HK-2 (cell line): Measurements from ENCODE around the gene HLF.

ENCODE experiments used
- DNase-seq: peaks from one replicate; pipeline ENCODE4 v3.0.0-alpha.2; 2018; ENCODE audit not compliant: unreplicated experiment

HLF gene

GRCh38 chr17:55258578-55259135 is 6.1 kb upstream of the HLF start:
- no peak for DNase-seq

- no peak for DNase-seq
Measured at GRCh38 chr17:55259684-55260111, 5.1 kb upstream of the HLF start.

- DNase-seq = no peak
Measured at GRCh38 chr17:55261311-55261710, 3.4 kb upstream of the HLF start.

- no peak for DNase-seq
Measured at GRCh38 chr17:55263569-55264277, 1.0 kb upstream of the HLF start.

- DNase-seq = no peak
Measured at GRCh38 chr17:55264278-55264644, 499 bp upstream of the HLF start.

- DNase-seq = peak; percentile 12
Measured at GRCh38 chr17:55265311-55266021, 706 bp downstream of the HLF start.

GRCh38 chr17:55266051-55266957 is 1.5 kb downstream of the HLF start:
- DNase-seq = no peak

- no peak for DNase-seq
Measured at GRCh38 chr17:55266958-55267688, 2.4 kb downstream of the HLF start.

GRCh38 chr17:55267777-55268648 is 3.3 kb downstream of the HLF start:
- no peak for DNase-seq

- DNase-seq = no peak
Measured at GRCh38 chr17:55268649-55269480, 4.1 kb downstream of the HLF start.

- DNase-seq = no peak
Measured at GRCh38 chr17:55269894-55270293, 5.1 kb downstream of the HLF start.

- no peak for DNase-seq
Measured at GRCh38 chr17:55271223-55271571, 6.4 kb downstream of the HLF start.

GRCh38 chr17:55271958-55272710 is 7.4 kb downstream of the HLF start:
- no peak for DNase-seq

- no peak for DNase-seq
Measured at GRCh38 chr17:55272711-55273578, 8.2 kb downstream of the HLF start.

GRCh38 chr17:55273579-55274354 is 9.0 kb downstream of the HLF start:
- peak; percentile 16 for DNase-seq

- DNase-seq = no peak
Measured at GRCh38 chr17:55274355-55275255, 9.8 kb downstream of the HLF start.
